GM18517 (cell line): ENCODE data around the gene TENM4.

ENCODE experiments used
- ATAC-seq: cut with Tn5 transposase; IDR thresholded peaks from one replicate; pipeline ENCODE4 v1.9.1; 2021; ENCODE audit warnings: mild to moderate bottlenecking, moderate library complexity; ENCODE audit not compliant: unreplicated experiment

TENM4 gene

GRCh38 chr11:78656984-78657383 is 783.8 kb downstream of the TENM4 start:
- no peak for ATAC-seq

- ATAC-seq, result no peak
Observed at GRCh38 chr11:78656327-78656726, 784.5 kb downstream of the TENM4 start.

- ATAC-seq, result no peak
Observed at GRCh38 chr11:78655561-78655960, 785.3 kb downstream of the TENM4 start.

GRCh38 chr11:78654866-78655265 is 786.0 kb downstream of the TENM4 start:
- no peak for ATAC-seq

- ATAC-seq, result no peak
Observed at GRCh38 chr11:78654071-78654470, 786.8 kb downstream of the TENM4 start.

GRCh38 chr11:78653294-78653909 is 787.4 kb downstream of the TENM4 start:
- no peak for ATAC-seq

- no peak for ATAC-seq
Observed at GRCh38 chr11:78652843-78653239, 788.0 kb downstream of the TENM4 start.

GRCh38 chr11:78651923-78652842 is 788.6 kb downstream of the TENM4 start:
- ATAC-seq, result no peak

- ATAC-seq, result no peak
Observed at GRCh38 chr11:78651136-78651775, 789.6 kb downstream of the TENM4 start.

- ATAC-seq, result no peak
Observed at GRCh38 chr11:78649361-78650215, 791.2 kb downstream of the TENM4 start.

GRCh38 chr11:78647986-78648875 is 792.6 kb downstream of the TENM4 start:
- no peak for ATAC-seq

GRCh38 chr11:78647266-78647915 is 793.4 kb downstream of the TENM4 start:
- no peak for ATAC-seq

- peak; percentile 70 for ATAC-seq
Observed at GRCh38 chr11:78646564-78647185, 794.2 kb downstream of the TENM4 start.

GRCh38 chr11:78645226-78646202 is 795.3 kb downstream of the TENM4 start:
- peak; percentile 71 for ATAC-seq

- ATAC-seq, result no peak
Observed at GRCh38 chr11:78643676-78644056, 797.2 kb downstream of the TENM4 start.

- no peak for ATAC-seq
Observed at GRCh38 chr11:78642979-78643675, 797.7 kb downstream of the TENM4 start.

- no peak for ATAC-seq
Observed at GRCh38 chr11:78641541-78641940, 799.3 kb downstream of the TENM4 start.
